Hepatocyte (in vitro differentiated cells): ENCODE results near the gene NHEJ1. TPM values are rescaled to one million over a fixed set of nuclear protein-coding genes. Genes with fewer than 3 reads are reported as not detected.

Experiments used
- DNase-seq: peaks from one replicate; pipeline ENCODE4 v3.0.0-alpha.2; 2016; ENCODE audit warnings: low spot score
- H2AFZ ChIP-seq: fragments of 200-600 bp; sonication (generic); 2 replicates; pipeline ENCODE4 v1.6.0; 2016; ENCODE audit warnings: antibody characterized with exemption, mild to moderate bottlenecking
- H3K27ac ChIP-seq: fragments of 200-600 bp; sonication (generic); 2 replicates; pipeline ENCODE4 v1.5.1; 2016; ENCODE audit warnings: mild to moderate bottlenecking
- H3K27me3 ChIP-seq: fragments of 200-600 bp; sonication (generic); 2 replicates; pipeline ENCODE4 v1.6.1; 2016
- H3K36me3 ChIP-seq: fragments of 200-600 bp; sonication (generic); replicated peaks from 2 replicates; pipeline ENCODE4 v1.5.1; 2016; ENCODE audit warnings: low read depth; ENCODE audit not compliant: insufficient read depth
- H3K4me1 ChIP-seq: fragments of 200-600 bp; sonication (generic); 2 replicates; pipeline ENCODE4 v1.5.1; 2016; ENCODE audit warnings: mild to moderate bottlenecking, moderate library complexity; ENCODE audit not compliant: insufficient read depth
- H3K4me2 ChIP-seq: fragments of 200-600 bp; sonication (generic); 2 replicates; pipeline ENCODE4 v1.6.0; 2016
- H3K4me3 ChIP-seq: fragments of 200-600 bp; sonication (generic); 2 replicates; pipeline ENCODE4 v1.5.1; 2016; ENCODE audit warnings: mild to moderate bottlenecking
- H3K79me2 ChIP-seq: fragments of 200-600 bp; sonication (generic); 2 replicates; pipeline ENCODE4 v1.6.0; 2017; ENCODE audit warnings: mild to moderate bottlenecking
- H3K9me2 ChIP-seq: fragments of 200-600 bp; sonication (generic); replicated peaks from 2 replicates; pipeline ENCODE4 v1.6.0; 2017; ENCODE audit warnings: mild to moderate bottlenecking; ENCODE audit not compliant: insufficient read depth
- H3K9me3 ChIP-seq: fragments of 200-600 bp; sonication (generic); 2 replicates; pipeline ENCODE4 v1.5.1; 2016; ENCODE audit warnings: low read depth, mild to moderate bottlenecking
- H4K20me1 ChIP-seq: fragments of 200-600 bp; sonication (generic); 2 replicates; pipeline ENCODE4 v1.6.0; 2016; ENCODE audit warnings: mild to moderate bottlenecking; ENCODE audit not compliant: insufficient read depth, poor library complexity, severe bottlenecking
- CTCF ChIP-seq: fragments of 200-600 bp; sonication (generic); IDR thresholded peaks from 2 replicates; pipeline ENCODE4 v1.5.1; 2016; ENCODE audit warnings: antibody characterized with exemption, mild to moderate bottlenecking; ENCODE audit not compliant: poor library complexity
- EZH2 ChIP-seq: fragments of 200-600 bp; sonication (generic); IDR thresholded peaks from 2 replicates; pipeline ENCODE4 v1.6.1; 2016; ENCODE audit warnings: antibody characterized with exemption, mild to moderate bottlenecking, borderline replicate concordance
- EZH2phosphoT487 ChIP-seq: fragments of 200-600 bp; sonication (generic); IDR thresholded peaks from one replicate; pipeline ENCODE4 v1.6.1; 2018; ENCODE audit warnings: antibody characterized with exemption, mild to moderate bottlenecking, low read depth, moderate library complexity; ENCODE audit not compliant: unreplicated experiment, severe bottlenecking
- WGBS: methylation state at CpG from one replicate; pipeline ENCODE4 v1.1.6; 2016; ENCODE audit warnings: low lambda C conversion rate; ENCODE audit errors: missing lambda C conversion rate; 5-methylcytosine and 5-hydroxymethylcytosine counted together
- polyA plus RNA-seq: library from polyadenylated mRNA; unstranded; fragments of >200 nt; fragmentation: Nextera tagmentation; extraction: Ambion mirVana; gene quantifications from 2 replicates; pipeline ENCODE4 v1.2.1, GENCODE V29; 2016
- total RNA-seq: library from RNA; depleted of rRNA; stranded (reverse); fragments of >200 nt; gene quantifications from 2 replicates; pipeline ENCODE4 v1.2.3, GENCODE V29; 2014

The NHEJ1 gene
- total and polyA plus RNA-seq, 2 experiments from 2014 or later: 18.1 to 28.2 TPM

- no peak for TF ChIP-seq CTCF
- TF ChIP-seq EZH2phosphoT487: no peak
- TF ChIP-seq EZH2: no peak
- Histone ChIP-seq H3K36me3 (no peaks in the 10 kb centered on the region), H3K4me3 (no peak overlapping the region), H2AFZ (no peak overlapping the region), H3K79me2 (no peaks in the 10 kb centered on the region), H3K9me3 (no peaks in the 10 kb centered on the region), H3K4me2 (no peak overlapping the region), H4K20me1 (no peaks in the 10 kb centered on the region), H3K9me2 (no peaks in the 10 kb centered on the region), H3K27me3 (peaks cover 36% of the 10 kb centered on the region), H3K4me1 (peaks cover 5% of the 10 kb centered on the region), H3K27ac (peak overlapping the region; percentile 31)
- peak; percentile 49 for DNase-seq
- whole genome bisulfite sequencing: 52% methylated on average over 8 of the region's 8 CpGs
These were observed 122.7 kb downstream of the NHEJ1 start for GRCh38 chr2:219037783-219038499.

DNA sequence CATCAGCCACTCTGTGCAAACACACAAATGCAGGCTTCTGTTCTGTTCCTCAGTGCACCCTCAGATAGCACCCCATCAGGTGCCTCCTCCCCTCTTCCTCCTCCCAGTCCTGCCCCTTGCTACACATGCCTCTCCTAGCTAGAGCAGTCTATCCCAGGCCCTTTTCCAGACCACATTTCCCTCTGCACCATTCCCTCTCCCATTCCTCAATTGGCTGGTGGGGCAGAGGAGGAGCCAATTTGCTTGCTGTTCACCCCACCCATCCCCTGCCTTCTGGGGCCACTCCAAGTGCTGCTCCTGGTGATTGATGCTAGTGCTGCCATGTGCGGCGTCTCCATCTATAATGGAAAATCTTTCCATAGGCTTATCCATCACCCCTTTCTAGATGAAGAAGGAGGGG lies 124.7 kb downstream of the NHEJ1 start:
- Histone ChIP-seq H3K4me1 (peaks cover 5% of the 10 kb centered on the region), H3K27me3 (peaks cover 23% of the 10 kb centered on the region), H3K9me3 (no peaks in the 10 kb centered on the region), H3K4me3 (no peak overlapping the region), H3K79me2 (no peaks in the 10 kb centered on the region), H3K36me3 (no peaks in the 10 kb centered on the region), H3K27ac (no peak overlapping the region), H3K9me2 (no peaks in the 10 kb centered on the region), H3K4me2 (no peak overlapping the region), H2AFZ (no peak overlapping the region), H4K20me1 (no peaks in the 10 kb centered on the region)
- 92% methylated on average over 2 of the region's 2 CpGs for WGBS
- TF ChIP-seq EZH2 (no peak), EZH2phosphoT487 (no peak), CTCF (no peak)
- DNase-seq: no peak

DNA sequence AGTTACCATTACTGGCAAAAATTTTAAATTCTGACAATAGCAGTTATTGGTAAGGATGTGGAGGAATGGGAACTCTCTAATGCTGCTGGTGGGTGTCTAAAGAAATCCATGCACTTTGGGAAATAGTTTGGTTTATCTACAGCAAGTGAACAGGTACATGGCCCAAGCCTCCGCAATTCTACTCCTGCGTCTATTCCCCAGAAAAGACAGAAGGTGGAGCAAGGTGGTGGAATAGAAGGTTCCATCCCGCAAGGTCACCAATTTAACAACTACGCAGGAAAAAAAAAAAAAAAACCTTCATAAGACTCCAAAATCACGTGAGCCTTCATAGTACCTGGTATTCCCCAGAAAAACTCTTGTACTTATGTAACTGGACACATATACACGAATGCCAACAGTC lies 125.8 kb downstream of the NHEJ1 start:
- Histone ChIP-seq H2AFZ (no peak overlapping the region), H3K36me3 (no peaks in the 10 kb centered on the region), H3K27ac (no peak overlapping the region), H3K4me1 (peaks cover 5% of the 10 kb centered on the region), H3K4me3 (no peak overlapping the region), H4K20me1 (no peaks in the 10 kb centered on the region), H3K9me2 (no peaks in the 10 kb centered on the region), H3K4me2 (no peak overlapping the region), H3K79me2 (no peaks in the 10 kb centered on the region), H3K27me3 (peaks cover 14% of the 10 kb centered on the region), H3K9me3 (no peaks in the 10 kb centered on the region)
- no peak for TF ChIP-seq EZH2
- TF ChIP-seq CTCF: no peak
- TF ChIP-seq EZH2phosphoT487: no peak
- no peak for DNase-seq
- 42% methylated on average over 6 of the region's 6 CpGs for WGBS
